ENCODE data around the gene MICAL3.
A peak's percentile ranks its signal among the peaks of the same experiment; 100 is the strongest.

MICAL3 gene

GRCh38 chr22:17804331-17805080, 219.9 kb downstream of the MICAL3 start:
- DNase-seq: no peak

GRCh38 chr22:17803609-17804270, 220.6 kb downstream of the MICAL3 start:
- no peak for DNase-seq

DNA sequence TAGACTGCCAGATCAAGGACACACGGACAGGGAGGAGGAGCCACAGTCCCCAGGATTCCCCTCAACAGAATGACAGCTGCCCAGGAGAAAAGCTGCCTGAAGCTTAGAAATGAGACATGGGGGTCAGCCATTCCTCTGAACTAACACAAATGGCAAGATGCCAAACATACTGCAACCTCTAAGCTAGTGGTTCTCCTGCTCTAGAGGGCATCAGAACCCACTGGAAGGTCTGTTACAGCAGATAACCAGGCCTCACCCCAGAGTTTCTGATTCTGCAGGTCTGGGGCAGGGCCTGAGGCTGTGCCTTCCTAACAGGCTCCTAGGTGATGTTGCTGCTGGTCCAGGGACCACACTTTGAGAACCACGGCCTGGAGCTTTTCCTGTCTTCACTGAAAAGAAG, 221.5 kb downstream of the MICAL3 start:
- no peak for DNase-seq

GRCh38 chr22:17802411-17802810, 221.9 kb downstream of the MICAL3 start:
- no peak for DNase-seq

DNA sequence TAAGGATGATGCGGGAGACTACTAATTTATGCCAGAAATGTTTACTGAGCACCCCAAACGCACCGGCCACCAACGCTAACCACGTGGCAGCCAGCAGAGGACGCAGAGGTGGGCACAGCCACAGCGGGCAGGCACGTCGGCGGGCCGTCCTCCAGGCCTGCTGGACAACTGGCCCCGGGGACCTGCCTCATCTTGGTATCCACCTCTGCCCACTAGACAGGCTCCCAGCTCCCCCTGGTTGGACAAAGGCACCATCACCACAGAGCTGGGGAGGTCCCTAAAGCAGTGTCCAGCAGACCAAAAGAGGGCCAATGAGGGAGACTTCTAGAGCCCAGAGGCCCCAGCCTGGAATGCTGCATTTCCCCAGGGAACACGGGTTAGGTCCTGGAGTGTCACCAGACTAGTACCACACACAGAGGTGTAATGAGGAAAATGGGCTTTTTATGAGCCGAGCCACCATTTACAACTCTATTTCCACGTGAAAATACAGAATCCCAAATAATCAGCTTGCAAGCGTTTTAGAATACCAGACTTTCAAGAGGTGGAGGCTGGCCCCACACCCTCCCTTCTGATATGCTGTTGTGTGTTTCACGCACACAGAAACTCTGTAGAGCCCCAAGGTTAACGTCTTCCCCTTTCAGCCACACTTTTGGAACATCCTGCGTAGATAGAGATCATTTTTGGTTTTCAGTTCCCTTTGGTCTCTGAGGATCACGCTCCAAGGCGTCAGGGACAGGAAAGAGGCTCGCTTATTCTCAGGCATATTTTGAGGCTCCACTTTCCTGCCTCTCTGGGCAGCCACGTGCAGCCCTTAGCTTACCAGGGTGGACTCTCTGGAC, 226.4 kb downstream of the MICAL3 start:
- DNase-seq: no peak

DNA sequence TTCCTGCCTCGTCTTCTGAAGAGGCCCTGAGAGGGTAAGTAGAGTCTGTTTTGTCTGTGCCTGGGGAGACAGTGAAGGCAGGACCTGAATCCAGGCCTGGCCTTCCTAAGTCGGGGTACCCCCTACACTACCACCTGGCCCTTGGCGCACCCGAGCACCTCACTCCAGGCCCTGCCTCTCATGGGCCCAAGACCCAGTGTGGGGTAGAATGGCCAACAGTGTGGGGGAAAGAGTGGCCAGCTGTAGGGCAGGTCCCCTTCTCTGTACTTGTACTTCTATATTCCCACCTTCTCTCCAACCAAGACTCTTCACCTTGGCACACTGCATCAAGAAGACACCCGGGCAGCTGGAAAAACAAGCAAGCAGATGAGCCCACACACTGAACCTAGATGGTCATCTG, 227.7 kb downstream of the MICAL3 start:
- DNase-seq: no peak

DNA sequence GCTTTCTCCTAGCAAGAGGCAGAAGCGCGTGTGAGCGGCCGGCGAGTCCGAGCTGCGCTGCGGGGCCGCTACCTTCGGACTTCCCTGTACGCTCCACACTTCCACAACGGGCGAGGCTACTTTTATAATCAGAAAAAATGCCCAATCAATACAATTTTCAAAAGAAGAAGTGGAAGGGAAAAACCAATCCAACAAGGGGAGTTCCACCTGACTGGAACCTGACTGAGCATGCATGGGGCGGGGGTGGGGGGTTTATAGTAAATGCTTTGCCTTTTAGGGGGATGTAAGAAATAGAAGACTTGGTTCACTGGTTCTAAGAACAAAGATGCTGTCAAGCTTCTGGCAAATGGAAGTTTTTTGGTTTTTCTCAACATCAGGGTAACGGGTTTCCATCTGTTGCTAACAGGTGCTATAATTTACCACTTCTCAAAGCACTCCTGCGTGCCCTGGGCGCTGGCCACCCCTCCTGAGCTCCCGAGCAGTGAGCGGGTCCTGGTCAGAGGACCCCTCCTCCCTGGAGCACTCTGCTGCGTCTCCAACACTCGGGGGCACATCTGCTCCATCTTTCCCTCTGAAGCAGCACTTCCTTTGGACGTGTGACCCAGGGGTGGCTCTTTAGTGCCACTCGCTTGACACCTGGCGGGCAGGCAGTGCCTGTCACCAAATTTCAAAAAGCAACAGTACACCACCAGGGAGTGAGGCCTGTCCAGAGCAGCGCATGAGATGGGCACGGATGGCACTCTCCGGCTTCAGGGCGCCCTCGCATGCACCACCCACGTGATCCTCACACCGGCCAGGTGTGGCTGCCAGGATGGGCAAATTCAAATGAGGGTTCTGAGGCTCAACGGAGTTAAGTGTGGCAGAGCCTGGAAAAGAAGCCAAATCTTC, 228.5 kb downstream of the MICAL3 start:
- DNase-seq: no peak

DNA sequence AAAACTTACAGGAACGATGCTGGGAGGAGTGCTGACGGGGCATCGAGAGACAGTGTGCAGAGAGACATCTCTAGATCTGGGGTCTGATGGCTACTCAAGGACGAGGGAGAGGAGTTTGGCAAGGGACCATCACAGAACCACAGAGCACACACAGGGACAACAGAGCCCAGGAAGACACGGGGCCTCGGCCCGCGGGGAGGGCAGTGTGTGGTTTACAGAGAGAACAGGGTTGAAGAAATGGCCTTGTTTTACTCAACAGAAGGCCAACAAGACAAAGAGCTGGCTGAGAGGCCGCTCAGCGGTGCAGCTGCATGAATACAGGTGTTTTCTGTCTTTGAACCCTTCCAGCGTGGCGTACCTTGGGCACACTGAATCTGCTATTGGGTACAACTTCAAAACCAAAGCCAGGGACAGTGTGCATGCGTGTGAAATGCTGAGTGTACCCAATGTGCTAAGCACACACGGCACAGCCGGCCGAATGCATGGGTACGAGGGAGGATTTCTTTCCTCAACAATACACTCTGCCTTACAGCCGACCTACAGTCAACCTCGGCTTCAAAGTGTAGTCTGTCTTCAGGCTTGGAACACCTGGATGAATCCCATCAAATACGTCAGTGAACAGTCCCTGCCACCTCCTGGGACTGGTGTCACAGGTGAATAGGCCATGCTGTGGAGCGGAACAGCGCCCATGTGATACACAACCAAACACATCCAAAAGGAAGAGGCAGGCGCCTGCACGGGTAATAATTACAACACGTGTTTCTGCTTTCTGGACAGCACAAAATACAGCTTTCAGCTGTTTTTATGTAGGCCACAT, 229.4 kb downstream of the MICAL3 start:
- DNase-seq: no peak

DNA sequence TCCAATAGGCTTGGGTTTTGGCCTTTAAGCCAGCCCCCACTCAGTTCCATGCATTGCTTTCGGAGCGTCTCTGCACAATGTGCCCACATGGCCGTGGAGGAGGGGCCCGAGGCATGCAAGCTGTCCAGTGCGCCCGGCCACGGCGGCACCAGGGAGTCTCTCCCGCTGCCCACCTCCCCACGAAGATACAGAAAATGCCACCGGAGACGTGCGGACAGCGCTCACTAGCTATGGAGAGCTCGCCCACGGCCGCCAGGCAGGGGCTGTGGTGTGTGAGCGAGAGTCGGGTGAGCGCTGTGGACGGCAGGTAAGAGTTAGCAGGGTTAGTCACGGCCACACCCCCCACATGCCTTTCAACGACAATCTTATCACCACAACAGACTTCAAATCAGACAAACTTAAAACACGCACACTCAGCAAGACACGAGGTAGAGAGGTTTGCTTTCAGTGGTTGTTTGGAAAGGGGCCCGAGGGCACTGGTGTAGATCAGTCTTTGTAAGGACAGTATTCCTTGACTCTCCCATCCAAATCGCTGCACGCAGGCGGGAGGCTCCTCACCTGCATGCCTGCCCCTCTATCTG, 231.4 kb downstream of the MICAL3 start:
- DNase-seq: no peak

GRCh38 chr22:17792299-17792698, 232.1 kb downstream of the MICAL3 start:
- DNase-seq: no peak

GRCh38 chr22:17791196-17791595, 233.2 kb downstream of the MICAL3 start:
- no peak for DNase-seq

- DNase-seq: no peak
Measured at GRCh38 chr22:17789379-17790200, 234.8 kb downstream of the MICAL3 start.

GRCh38 chr22:17788528-17789378, 235.6 kb downstream of the MICAL3 start:
- no peak for DNase-seq

DNA sequence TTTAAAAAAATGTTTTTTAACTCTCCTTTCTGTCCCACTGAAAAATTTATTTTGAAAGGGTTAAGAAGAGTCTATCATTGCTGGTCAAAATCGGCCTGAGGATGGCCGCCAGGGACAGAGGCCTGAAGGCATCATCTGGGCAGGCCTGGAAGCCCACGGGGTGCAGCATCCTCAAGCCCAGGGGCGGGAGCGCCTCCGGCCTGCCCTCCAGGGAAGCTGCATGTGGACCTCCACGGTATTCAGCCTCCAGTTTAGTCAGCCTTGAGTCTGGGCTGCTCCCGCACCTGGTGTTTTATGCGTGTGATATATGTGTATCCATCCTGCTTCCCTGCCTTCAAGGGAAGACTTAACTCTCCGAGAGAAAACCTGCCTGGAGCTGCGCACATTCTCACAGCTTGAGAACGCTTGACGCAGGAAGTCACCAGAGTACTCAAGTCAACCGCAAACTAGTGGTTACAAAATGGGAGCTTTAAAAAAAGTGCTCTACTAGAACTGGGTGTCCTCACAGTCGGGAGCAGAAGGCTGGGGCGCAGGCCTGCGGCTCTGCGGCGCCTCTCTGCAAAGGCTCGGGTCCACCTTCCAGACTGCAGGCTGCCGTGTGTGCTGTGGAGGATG, 236.5 kb downstream of the MICAL3 start:
- DNase-seq: no peak

- no peak for DNase-seq
Measured at GRCh38 chr22:17787241-17787640, 237.1 kb downstream of the MICAL3 start.

DNA sequence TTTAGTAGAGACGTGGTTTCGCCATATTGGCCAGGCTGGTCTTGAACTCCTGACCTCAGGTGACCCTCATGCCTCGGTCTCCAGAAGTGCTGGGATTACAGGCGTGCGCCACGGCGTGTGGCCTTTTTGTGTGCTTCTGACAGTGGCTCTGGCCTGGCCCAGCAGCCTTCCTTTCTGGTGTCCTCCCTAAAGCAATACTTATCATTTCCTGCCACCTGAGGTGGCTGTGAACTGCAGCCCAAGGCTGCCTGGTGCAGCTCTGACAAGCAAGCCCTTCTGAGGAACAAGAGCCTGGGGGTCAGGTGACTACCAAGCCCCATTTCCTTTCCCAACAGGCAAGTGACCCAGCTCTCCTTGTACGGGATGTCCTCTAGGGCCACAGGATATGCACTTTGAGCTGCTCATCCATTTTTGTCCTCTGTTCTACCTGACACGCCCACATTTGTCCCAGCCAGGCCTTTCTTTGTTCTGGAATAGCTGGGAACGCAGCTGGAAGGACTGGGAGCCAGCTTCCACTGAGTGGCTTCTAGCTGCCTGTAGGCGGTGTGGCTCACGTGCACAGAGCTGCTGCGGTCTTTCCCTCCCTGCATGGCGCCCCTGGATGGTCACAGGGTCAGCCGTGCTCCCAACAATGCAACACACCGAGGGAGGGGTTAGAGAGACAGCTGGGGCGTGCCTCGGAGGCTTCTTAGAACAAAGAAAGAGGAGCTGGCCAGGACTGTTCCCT, 237.8 kb downstream of the MICAL3 start:
- peak; percentile 49 for DNase-seq

DNA sequence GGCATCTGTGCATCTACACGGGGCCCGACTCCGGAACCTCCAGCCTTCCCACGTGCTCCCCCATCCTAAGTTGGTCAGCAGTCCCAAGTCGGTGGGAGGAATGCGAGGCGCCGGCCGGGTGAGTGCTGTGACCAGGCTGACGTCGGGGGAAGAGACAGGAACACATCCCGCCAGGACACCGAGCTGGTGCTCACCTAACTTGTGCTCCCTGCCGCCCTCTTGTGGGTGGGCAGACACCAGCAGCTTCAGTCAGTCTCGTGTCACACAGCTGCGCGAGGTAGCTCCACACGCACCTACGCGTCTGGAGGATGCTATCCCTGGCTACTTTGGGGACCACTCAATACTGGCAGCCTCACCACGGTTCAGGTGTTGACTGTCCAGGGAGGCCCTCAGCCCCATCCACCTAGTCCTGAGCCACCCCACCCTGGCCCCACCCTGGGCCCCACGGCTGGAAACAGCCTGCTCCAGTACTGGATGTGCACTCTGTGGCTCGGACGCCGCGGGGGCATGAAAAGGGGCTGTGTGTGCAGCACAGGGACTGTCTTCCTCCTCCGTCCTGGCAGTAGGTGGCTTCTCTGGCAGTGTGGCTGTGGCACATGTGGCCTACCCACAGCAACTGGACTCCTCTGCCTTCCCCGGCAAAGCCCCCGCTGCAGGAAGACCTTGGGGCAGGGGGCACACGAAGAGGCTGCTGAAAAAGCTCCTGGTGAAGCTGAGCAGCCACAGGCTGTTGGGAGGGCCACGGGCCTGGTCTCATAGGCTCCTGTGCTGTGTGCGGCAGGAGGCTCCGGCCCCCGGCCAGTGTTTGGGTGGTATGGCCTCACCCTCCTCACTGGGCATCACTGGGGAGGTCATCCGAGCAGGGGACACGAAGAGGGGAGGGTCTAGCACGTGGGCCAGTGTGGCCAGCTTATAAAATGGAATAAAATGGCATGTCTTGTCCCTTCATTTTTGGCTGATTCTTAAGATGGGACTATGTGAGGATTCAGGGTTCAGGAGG, 238.9 kb downstream of the MICAL3 start:
- DNase-seq: peak; percentile 57
